BE2C (cell line): ENCODE data around the gene PPP1R37.
"Not testable (repeated sequence)": the region's sequence is repeated elsewhere in the genome, so short reads cannot be mapped to it uniquely, and the experiment has no call there.

Source experiments
- DNase-seq: peaks from one replicate; pipeline ENCODE4 v3.0.0-alpha.2; 2020
- H3K27me3 ChIP-seq: fragments of 250-450 bp; sonication (Bioruptor Pico); 2 replicates; pipeline ENCODE4 v1.5.1; 2020; ENCODE audit warnings: mild to moderate bottlenecking
- H3K36me3 ChIP-seq: fragments of 250-450 bp; sonication (Bioruptor Pico); 2 replicates; pipeline ENCODE4 v1.5.1; 2020; ENCODE audit warnings: mild to moderate bottlenecking
- H3K4me1 ChIP-seq: fragments of 250-450 bp; sonication (Bioruptor Pico); 2 replicates; pipeline ENCODE4 v1.5.1; 2020
- H3K4me3 ChIP-seq: 2 replicates; pipeline ENCODE4 v1.5.1; 2011; ENCODE audit warnings: low read depth, low read length
- H3K9me3 ChIP-seq: fragments of 250-450 bp; sonication (Bioruptor Pico); 2 replicates; pipeline ENCODE4 v1.5.1; 2020
- TF ChIP-seq, protein P1 (sequence below): IDR thresholded peaks from 2 replicates; pipeline ENCODE4 v1.5.1; 2012; ENCODE audit warnings: mild to moderate bottlenecking, low read depth, low read length

PPP1R37 gene

DNA sequence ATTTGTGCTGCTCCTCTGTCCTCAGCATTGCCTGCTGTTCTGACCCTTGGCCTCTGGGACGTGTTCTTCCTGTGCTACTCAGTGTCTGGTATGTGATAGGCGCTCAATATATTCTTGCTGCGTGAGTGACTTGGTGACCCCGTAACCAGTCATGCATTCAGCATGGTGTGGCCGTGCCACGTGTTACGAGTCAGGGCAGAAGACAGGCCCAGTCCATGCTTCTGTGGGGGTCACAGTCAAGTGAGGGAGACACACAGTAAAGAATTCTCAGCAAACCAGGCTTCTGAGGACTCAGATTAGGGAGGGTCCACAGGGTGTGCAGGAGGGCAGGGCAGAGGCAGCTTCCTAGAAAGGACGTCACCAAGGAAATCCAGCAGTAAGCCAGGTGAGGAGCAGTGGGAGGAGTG is 7.9 kb downstream of the PPP1R37 start:
- TF ChIP-seq, protein P1, sequence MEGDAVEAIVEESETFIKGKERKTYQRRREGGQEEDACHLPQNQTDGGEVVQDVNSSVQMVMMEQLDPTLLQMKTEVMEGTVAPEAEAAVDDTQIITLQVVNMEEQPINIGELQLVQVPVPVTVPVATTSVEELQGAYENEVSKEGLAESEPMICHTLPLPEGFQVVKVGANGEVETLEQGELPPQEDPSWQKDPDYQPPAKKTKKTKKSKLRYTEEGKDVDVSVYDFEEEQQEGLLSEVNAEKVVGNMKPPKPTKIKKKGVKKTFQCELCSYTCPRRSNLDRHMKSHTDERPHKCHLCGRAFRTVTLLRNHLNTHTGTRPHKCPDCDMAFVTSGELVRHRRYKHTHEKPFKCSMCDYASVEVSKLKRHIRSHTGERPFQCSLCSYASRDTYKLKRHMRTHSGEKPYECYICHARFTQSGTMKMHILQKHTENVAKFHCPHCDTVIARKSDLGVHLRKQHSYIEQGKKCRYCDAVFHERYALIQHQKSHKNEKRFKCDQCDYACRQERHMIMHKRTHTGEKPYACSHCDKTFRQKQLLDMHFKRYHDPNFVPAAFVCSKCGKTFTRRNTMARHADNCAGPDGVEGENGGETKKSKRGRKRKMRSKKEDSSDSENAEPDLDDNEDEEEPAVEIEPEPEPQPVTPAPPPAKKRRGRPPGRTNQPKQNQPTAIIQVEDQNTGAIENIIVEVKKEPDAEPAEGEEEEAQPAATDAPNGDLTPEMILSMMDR = no peak
- Histone ChIP-seq H3K9me3 (no peaks in the 10 kb centered on the region), H3K4me1 (peaks cover 42% of the 10 kb centered on the region), H3K27me3 (no peaks in the 10 kb centered on the region), H3K4me3 (no peak overlapping the region), H3K36me3 (peaks cover 18% of the 10 kb centered on the region)
- no peak for DNase-seq

DNA sequence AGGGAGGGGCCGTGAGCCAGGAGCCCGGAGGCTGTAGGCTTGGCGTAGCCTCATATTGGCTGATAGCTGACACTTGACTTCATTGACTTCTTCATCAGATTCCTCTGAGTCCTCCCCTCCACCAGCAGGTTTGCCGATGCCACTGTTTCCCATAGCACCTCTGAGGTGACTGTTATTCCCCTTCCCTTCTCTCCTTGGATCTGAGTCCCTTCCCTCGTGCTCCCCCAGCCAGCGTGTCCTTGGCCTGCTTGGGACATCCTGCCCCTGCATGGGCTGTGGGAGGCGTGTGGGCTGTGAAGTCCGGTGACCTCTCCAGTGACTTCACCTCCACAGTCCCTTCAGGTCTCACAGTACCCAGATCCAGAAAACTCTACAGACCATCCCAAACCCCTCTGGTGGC is 8.8 kb downstream of the PPP1R37 start:
- Histone ChIP-seq H3K4me1 (peaks cover 42% of the 10 kb centered on the region), H3K36me3 (peaks cover 18% of the 10 kb centered on the region), H3K4me3 (no peak overlapping the region), H3K27me3 (no peaks in the 10 kb centered on the region), H3K9me3 (no peaks in the 10 kb centered on the region)
- DNase-seq = no peak
- TF ChIP-seq, protein P1 = no peak

DNA sequence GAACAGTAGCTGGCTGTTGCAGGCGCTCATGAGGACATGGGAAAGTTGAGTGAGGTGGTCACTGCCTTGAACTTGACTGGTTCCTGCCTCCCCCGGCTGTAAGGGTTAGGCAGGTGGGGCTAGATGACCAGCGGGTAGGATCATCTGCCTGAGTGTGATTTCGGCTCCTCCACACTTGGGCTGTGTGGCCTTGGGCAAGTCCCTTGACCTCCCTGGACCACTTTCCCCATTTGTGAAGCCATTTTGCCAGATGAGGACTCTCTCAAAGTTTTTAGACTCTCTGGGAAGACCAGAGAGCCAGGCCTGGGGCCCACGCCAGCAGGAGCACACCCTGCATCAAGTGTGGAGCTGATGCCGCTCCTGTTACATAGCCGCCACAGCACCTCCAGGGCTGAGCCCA is 9.5 kb downstream of the PPP1R37 start:
- no peak for DNase-seq
- H3K4me1 ChIP-seq = peaks cover 42% of the 10 kb centered on the region
- H3K4me3 ChIP-seq = no peak overlapping the region
- no peaks in the 10 kb centered on the region for H3K9me3 ChIP-seq
- H3K27me3 ChIP-seq = no peaks in the 10 kb centered on the region
- TF ChIP-seq, protein P1 = no peak
- peaks cover 18% of the 10 kb centered on the region for H3K36me3 ChIP-seq

DNA sequence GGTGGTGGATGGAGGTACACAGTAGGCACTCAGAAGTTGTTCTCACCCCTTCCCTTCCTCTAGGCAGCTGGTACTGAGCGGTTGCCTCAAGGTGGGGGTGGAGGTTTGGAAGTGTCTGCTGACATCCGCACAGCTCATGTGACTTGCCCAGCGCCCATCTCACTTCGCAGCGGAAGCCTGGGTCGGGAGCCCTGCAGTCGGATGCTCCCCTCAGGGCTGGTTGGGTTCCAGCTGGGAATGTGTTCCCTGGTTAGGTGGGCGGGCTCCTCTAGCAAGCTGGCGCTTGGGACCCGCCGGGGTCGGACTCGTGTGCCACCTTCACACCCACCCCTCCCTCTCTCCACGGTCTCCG is 10.2 kb downstream of the PPP1R37 start:
- H3K9me3 ChIP-seq = no peaks in the 10 kb centered on the region
- H3K27me3 ChIP-seq = no peaks in the 10 kb centered on the region
- DNase-seq = peak; percentile 64
- H3K4me1 ChIP-seq = peaks cover 36% of the 10 kb centered on the region
- H3K36me3 ChIP-seq = peaks cover 18% of the 10 kb centered on the region
- TF ChIP-seq, protein P1 = no peak
- H3K4me3 ChIP-seq = no peak overlapping the region; the same call in 1 of the 2 replicates

DNA sequence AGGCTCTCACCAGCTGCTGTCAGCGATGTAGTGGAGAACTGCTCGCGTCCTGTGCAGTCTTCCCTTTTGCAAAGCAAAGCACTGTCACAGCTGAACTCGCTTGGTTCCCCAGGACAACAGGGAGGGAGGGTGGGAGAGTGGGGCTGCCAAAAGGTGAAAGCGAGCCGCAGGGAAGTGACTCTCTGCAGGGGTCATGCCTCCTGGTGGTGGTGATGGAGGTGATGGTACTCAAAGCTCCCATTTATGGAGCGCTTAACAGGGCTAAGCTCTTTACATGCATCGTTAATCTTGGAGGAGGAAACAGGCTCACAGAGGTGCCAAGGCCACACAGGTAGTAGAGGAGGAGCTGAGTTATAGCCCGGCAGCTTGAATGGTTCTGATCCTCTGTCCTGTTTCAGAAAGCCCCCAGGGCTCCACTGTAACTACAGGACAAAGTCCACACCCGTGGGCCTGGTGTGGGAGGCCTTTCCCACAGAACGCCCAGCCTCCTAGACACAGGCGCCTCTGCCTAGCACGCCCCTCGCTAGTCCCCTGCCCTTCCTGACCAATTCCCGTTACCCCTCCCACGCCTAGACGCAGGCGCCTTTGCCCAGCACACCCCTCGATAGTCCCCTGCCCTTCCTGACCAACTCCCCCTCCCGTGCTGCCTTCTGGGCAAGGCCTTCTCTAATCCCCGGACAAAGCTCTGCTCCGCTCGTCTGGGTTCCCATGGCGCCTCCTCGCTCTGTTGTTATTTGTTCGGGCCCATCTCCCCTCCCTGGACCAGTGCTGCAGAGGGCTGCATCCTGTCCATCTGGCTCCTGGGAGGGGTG is 10.7 kb downstream of the PPP1R37 start:
- Histone ChIP-seq H3K36me3 (peaks cover 18% of the 10 kb centered on the region), H3K9me3 (no peaks in the 10 kb centered on the region), H3K4me3 (no peak overlapping the region), H3K4me1 (peaks cover 31% of the 10 kb centered on the region), H3K27me3 (no peaks in the 10 kb centered on the region)
- no peak for DNase-seq
- TF ChIP-seq, protein P1 = peak; percentile 11; the same call in 1 of the 2 replicates

DNA sequence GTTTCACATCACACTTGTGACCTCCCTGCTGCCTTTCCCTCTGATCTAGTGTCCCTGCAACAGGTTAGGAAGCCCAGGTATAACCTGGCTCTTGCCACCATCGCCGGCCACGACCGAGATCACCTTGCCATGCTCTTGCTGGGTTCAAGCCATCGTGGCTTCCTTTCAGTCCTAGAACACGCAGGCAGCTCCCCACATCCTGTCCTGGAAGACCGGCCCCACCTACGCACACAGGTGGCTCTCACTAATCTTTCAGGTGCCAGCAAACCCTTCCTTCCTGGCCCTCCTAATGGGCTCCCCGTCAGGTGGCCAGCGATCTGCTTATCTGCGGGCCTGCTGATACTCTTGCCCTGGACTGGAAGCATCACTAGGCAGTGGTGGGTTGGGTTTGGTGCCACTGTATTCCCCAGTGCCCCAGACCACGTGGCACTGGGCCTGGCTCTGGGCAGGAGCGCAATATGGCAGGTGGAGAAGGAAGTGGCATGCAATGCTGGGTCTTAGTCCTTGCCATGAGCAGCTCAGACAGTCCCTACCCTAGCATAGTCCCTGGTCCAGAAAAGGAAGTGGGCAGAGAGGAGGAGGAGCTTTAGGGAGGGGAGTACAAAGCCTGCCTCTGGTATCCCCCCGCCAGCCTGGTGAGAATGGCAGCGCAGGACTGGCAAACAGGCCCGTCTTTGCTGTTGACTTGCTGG is 11.8 kb downstream of the PPP1R37 start:
- Histone ChIP-seq H3K27me3 (no peaks in the 10 kb centered on the region), H3K4me3 (no peak overlapping the region), H3K36me3 (peaks cover 13% of the 10 kb centered on the region), H3K4me1 (peaks cover 20% of the 10 kb centered on the region), H3K9me3 (no peaks in the 10 kb centered on the region)
- TF ChIP-seq, protein P1 = no peak
- DNase-seq = no peak

DNA sequence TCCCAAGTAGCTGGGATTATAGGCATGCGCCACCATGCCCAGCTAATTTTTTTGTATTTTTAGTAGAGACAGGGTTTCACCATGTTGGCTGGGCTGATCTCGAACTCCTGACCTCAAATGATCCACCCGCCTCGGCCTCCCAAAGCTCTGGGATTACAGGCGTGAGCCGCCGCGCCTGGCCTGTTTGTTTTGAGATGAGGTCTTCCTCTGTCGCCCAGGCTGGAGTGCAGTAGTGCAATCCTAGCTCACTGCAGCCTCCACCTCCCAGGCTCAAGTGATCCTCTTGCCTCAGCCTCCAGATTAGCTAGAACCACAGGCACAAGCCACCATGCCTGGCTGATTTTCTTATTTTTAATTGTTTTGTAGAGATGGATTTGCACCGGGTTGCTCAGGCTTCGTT is 13.4 kb downstream of the PPP1R37 start:
- not testable (repeated sequence) for H3K4me1 ChIP-seq, H3K36me3 ChIP-seq, DNase-seq, H3K27me3 ChIP-seq, H3K4me3 ChIP-seq, H3K9me3 ChIP-seq
